A204.1 (cell line): ENCODE measurements around the gene PGAM1.
"Not testable (repeated sequence)": the region's sequence is repeated elsewhere in the genome, so short reads cannot be mapped to it uniquely, and the experiment has no call there.

Experiments used
- FAIRE-seq: peaks from 2 replicates; lab custom pipeline; 2012; peaks lifted over from hg19 to GRCh38; lab: Jason Lieb, UNC

Gene PGAM1

GRCh38 chr10:97459933-97460332, 33.9 kb downstream of the PGAM1 start:
- FAIRE-seq: no peak

GRCh38 chr10:97462309-97462708, 36.3 kb downstream of the PGAM1 start:
- no peak for FAIRE-seq

- FAIRE-seq: no peak
Measured at GRCh38 chr10:97463363-97464132, 37.6 kb downstream of the PGAM1 start.

- FAIRE-seq: no peak
Measured at GRCh38 chr10:97464226-97464625, 38.2 kb downstream of the PGAM1 start.

- FAIRE-seq: no peak
Measured at GRCh38 chr10:97465982-97466381, 40.0 kb downstream of the PGAM1 start.

GRCh38 chr10:97466755-97467154, 40.8 kb downstream of the PGAM1 start:
- FAIRE-seq: no peak

GRCh38 chr10:97468162-97468561, 42.2 kb downstream of the PGAM1 start:
- FAIRE-seq: no peak

- not testable (repeated sequence) for FAIRE-seq
Measured at GRCh38 chr10:97468781-97469180, 42.8 kb downstream of the PGAM1 start.

- no peak for FAIRE-seq
Measured at GRCh38 chr10:97474918-97475317, 48.9 kb downstream of the PGAM1 start.

- no peak for FAIRE-seq
Measured at GRCh38 chr10:97475936-97476594, 50.1 kb downstream of the PGAM1 start.

GRCh38 chr10:97479410-97479809, 53.4 kb downstream of the PGAM1 start:
- FAIRE-seq: not testable (repeated sequence)

GRCh38 chr10:97479939-97480338, 53.9 kb downstream of the PGAM1 start:
- no peak for FAIRE-seq

GRCh38 chr10:97481071-97481470, 55.1 kb downstream of the PGAM1 start:
- no peak for FAIRE-seq

- no peak for FAIRE-seq
Measured at GRCh38 chr10:97482381-97482780, 56.4 kb downstream of the PGAM1 start.
